IMR-90 (cell line): Measurements from ENCODE around the gene ATG5. TPM values are rescaled to one million over a fixed set of nuclear protein-coding genes. Genes with fewer than 3 reads are reported as not detected.

ENCODE experiments used
- ATAC-seq: fragments of 200-7000 bp; cut with Tn5 transposase; 2 replicates; pipeline ENCODE4 v1.9.1; 2020; ENCODE audit warnings: low read depth, mild to moderate bottlenecking, moderate library complexity
- BruUV-seq: library from RNA; stranded (reverse); fragments of 400-500 nt; replicated peaks from 2 replicates; lab custom pipeline; 2021; lab: Mats Ljungman, UMichigan
- CTCF ChIA-PET: fragments of 300-600 bp; formaldehyde crosslinking; extraction: SDS; loops from one replicate; lab custom pipeline; 2021; ENCODE audit warnings: antibody characterized with exemption; lab: Yijun Ruan, JAX
- POLR2A ChIA-PET: fragments of 300-600 bp; sonication (Branson Sonifier 250); formaldehyde crosslinking; loops from one replicate; lab custom pipeline; 2022; ENCODE audit warnings: antibody characterized with exemption; ENCODE audit not compliant: unreplicated experiment; lab: Charles Lee
- DNase-seq: peaks from one replicate; pipeline ENCODE4 v3.0.0; 2013
- H2AFZ ChIP-seq: replicated peaks from 2 replicates; pipeline ENCODE3; 2013; ENCODE audit warnings: low read length, mild to moderate bottlenecking; ENCODE audit not compliant: poor library complexity
- H2AK5ac ChIP-seq: 2 replicates; pipeline ENCODE4 v1.6.1; 2013; ENCODE audit warnings: low read depth, low read length, inconsistent platforms
- H2AK9ac ChIP-seq: replicated peaks from 2 replicates; pipeline ENCODE3; 2013; ENCODE audit warnings: mild to moderate bottlenecking, low read depth, low read length, moderate library complexity; ENCODE audit not compliant: poor library complexity
- H2BK120ac ChIP-seq: 2 replicates; pipeline ENCODE4 v1.6.1; 2013; ENCODE audit warnings: low read depth, low read length, inconsistent platforms
- H2BK15ac ChIP-seq: 3 replicates; pipeline ENCODE4 v1.6.1; 2013; ENCODE audit warnings: low read depth, low read length, inconsistent platforms
- H2BK20ac ChIP-seq: 2 replicates; pipeline ENCODE4 v1.6.1; 2013; ENCODE audit warnings: low read depth, mild to moderate bottlenecking, inconsistent platforms, low read length, moderate library complexity
- H2BK5ac ChIP-seq: 2 replicates; pipeline ENCODE4 v1.6.1; 2013; ENCODE audit warnings: mild to moderate bottlenecking, low read depth, low read length, inconsistent platforms; ENCODE audit not compliant: poor library complexity, severe bottlenecking
- H3K14ac ChIP-seq: replicated peaks from 2 replicates; pipeline ENCODE4 v1.6.1; 2013; ENCODE audit warnings: low read depth, low read length, inconsistent platforms
- H3K18ac ChIP-seq: 2 replicates; pipeline ENCODE4 v1.6.1; 2013; ENCODE audit warnings: low read depth, low read length, control low read depth
- H3K23ac ChIP-seq: 2 replicates; pipeline ENCODE4 v1.6.1; 2013; ENCODE audit warnings: low read depth, low read length, inconsistent platforms
- H3K27ac ChIP-seq: 2 replicates; pipeline ENCODE4 v1.5.1; 2013; ENCODE audit warnings: mild to moderate bottlenecking, control low read depth, low read length; ENCODE audit not compliant: insufficient read depth
- H3K27me3 ChIP-seq: 2 replicates; pipeline ENCODE4 v1.6.1; 2013; ENCODE audit warnings: low read length; ENCODE audit not compliant: control insufficient read depth, insufficient read depth
- H3K36me3 ChIP-seq: 2 replicates; pipeline ENCODE4 v1.6.1; 2013; ENCODE audit warnings: low read length, mixed read lengths; ENCODE audit not compliant: control insufficient read depth, insufficient read depth
- H3K4ac ChIP-seq: 2 replicates; pipeline ENCODE4 v1.6.1; 2013; ENCODE audit warnings: low read depth, low read length, inconsistent platforms
- H3K4me1 ChIP-seq: 2 replicates; pipeline ENCODE4 v1.6.1; 2013; ENCODE audit warnings: low read length, mixed read lengths; ENCODE audit not compliant: control insufficient read depth, insufficient read depth
- H3K4me2 ChIP-seq: 2 replicates; pipeline ENCODE4 v1.6.1; 2013; ENCODE audit warnings: low read depth, mild to moderate bottlenecking, control low read depth, low read length, moderate library complexity
- H3K4me3 ChIP-seq: 2 replicates; pipeline ENCODE4 v1.5.1; 2013; ENCODE audit warnings: low read depth, mild to moderate bottlenecking, control low read depth, low read length, moderate library complexity; ENCODE audit not compliant: insufficient read depth
- H3K56ac ChIP-seq: 2 replicates; pipeline ENCODE4 v1.6.1; 2013; ENCODE audit warnings: low read length, inconsistent platforms; ENCODE audit not compliant: insufficient read depth; ENCODE audit errors: extremely low read depth
- H3K79me1 ChIP-seq, 2 experiments: 2 replicates each; pipeline ENCODE4 v1.6.1; 2013; ENCODE audit warnings: low read length in 2 of 2, inconsistent platforms in 1 of 2, low read depth in 1 of 2
- H3K9ac ChIP-seq: 2 replicates; pipeline ENCODE4 v1.6.1; 2013; ENCODE audit warnings: low read depth, low read length, control low read depth
- H3K9me1 ChIP-seq: 2 replicates; pipeline ENCODE4 v1.6.1; 2013; ENCODE audit warnings: low read length, inconsistent platforms; ENCODE audit not compliant: insufficient read depth
- H3K9me3 ChIP-seq: 2 replicates; pipeline ENCODE4 v1.6.1; 2013; ENCODE audit warnings: low read length; ENCODE audit not compliant: control insufficient read depth, insufficient read depth
- H4K20me1 ChIP-seq: 2 replicates; pipeline ENCODE4 v1.6.1; 2013; ENCODE audit warnings: low read length, inconsistent platforms; ENCODE audit not compliant: insufficient read depth
- H4K5ac ChIP-seq: 2 replicates; pipeline ENCODE4 v1.6.1; 2013; ENCODE audit warnings: mild to moderate bottlenecking, low read depth, low read length, control low read depth
- H4K8ac ChIP-seq, 2 experiments: 2 replicates each; pipeline ENCODE4 v1.6.1; 2013; ENCODE audit warnings: low read depth in 2 of 2, low read length in 2 of 2, control low read depth in 1 of 2, inconsistent platforms in 1 of 2
- H4K91ac ChIP-seq: 2 replicates; pipeline ENCODE4 v1.6.1; 2013; ENCODE audit warnings: low read depth, low read length, inconsistent platforms; ENCODE audit not compliant: insufficient read depth
- MXI1 ChIP-seq: IDR thresholded peaks from 2 replicates; pipeline ENCODE4 v1.6.1; 2012; ENCODE audit warnings: low read depth, mild to moderate bottlenecking, low read length, moderate library complexity, borderline replicate concordance
- RCOR1 ChIP-seq: IDR thresholded peaks from 2 replicates; pipeline ENCODE4 v1.6.1; 2012; ENCODE audit warnings: mild to moderate bottlenecking, low read length, improper control_type of control experiment; ENCODE audit not compliant: insufficient replicate concordance
- WGBS, 2 experiments: methylation state at CpG; one replicate each; pipeline versions ENCODE4 v1.1.5 to v1.1.7; 2013; ENCODE audit warnings: missing lambda C conversion rate in 2 of 2; ENCODE audit not compliant: insufficient read length in 1 of 2; ENCODE audit errors: extremely low coverage in 2 of 2; 5-methylcytosine and 5-hydroxymethylcytosine counted together
- dilution Hi-C: fragments of 300-500 bp; cut with HindIII; formaldehyde crosslinking; loops from one replicate; pipeline ENCODE4 v1.14.3; 2018; ENCODE audit warnings: low sequenced_read_pairs; ENCODE audit not compliant: unreplicated experiment
- in situ Hi-C: fragments of 300-500 bp; cut with MboI; formaldehyde crosslinking; loops from 3 replicates; pipeline ENCODE4 v1.14.3; 2019; ENCODE audit warnings: low sequenced_read_pairs, inconsistent platforms, mixed read lengths
- intact Hi-C: fragments of 100-400 bp; cut with micrococcal nuclease; formaldehyde crosslinking; loops from 2 replicates; pipeline ENCODE4 v1.10.0; 2022
- polyA plus RNA-seq, 3 experiments: library from polyadenylated mRNA; depleted of rRNA; stranded (reverse); fragments of >200 nt; gene quantifications; 2 replicates each; pipeline ENCODE4 v1.2.3, GENCODE V29; 2012; ENCODE audit warnings: low replicate concordance in 1 of 3
- total RNA-seq: library from RNA; depleted of rRNA; stranded (reverse); fragments of >200 nt; gene quantifications from 2 replicates; pipeline ENCODE4 v1.2.3, GENCODE V29; 2012

ATG5 gene
- total and polyA plus RNA-seq, 2 of the 4 experiments (the other 2 are of a cell fraction), result 13.5 to 28.0 TPM

- no CpG with 5 or more reads among the region's 2 CpGs for WGBS, 2 experiments
- in situ Hi-C loops, result no loop called here
These were observed 147.8 kb downstream of the ATG5 start for GRCh38 chr6:106177786-106178185.

More at GRCh38 chr6:106177786-106178185, 147.8 kb downstream of the ATG5 start:
- ChIA-PET CTCF (no interaction called here), POLR2A (no interaction called here)
- peak overlapping the region; percentile 44 for H3K4ac ChIP-seq
- no peaks in the 10 kb centered on the region for H3K27me3 ChIP-seq
- no peak overlapping the region for H2AFZ ChIP-seq
- H3K9ac ChIP-seq, result no peak overlapping the region
- H3K79me1 ChIP-seq, result 0 out of 4 replicates have a peak, but pooled peaks cover 0 to 3% of the 10 kb centered on the region in 2 experiments
- no peak overlapping the region for H3K27ac ChIP-seq
- H4K91ac ChIP-seq, result no peak overlapping the region
- no peak overlapping the region for H2AK9ac ChIP-seq
- ATAC-seq, result 0 out of 2 replicates have a peak, but pooled peaks have one; percentile 14
- H3K4me3 ChIP-seq, result no peak overlapping the region
- peak overlapping the region; percentile 4; the same call in 1 of the 2 replicates for H2AK5ac ChIP-seq
- TF ChIP-seq MXI1 (no peak), RCOR1 (no peak)
- H2BK5ac ChIP-seq, result no peak overlapping the region
- H3K9me1 ChIP-seq, result peaks cover 5% of the 10 kb centered on the region
- peak overlapping the region; percentile 33; the same call in 1 of the 2 replicates for H2BK120ac ChIP-seq
- no TSS peak for BruUV-seq
- H3K14ac ChIP-seq, result 0 out of 2 replicates have a peak overlapping the region, but pooled peaks have one; percentile 30
- intact Hi-C loops (no loop called here), dilution Hi-C loops (no loop called here)
- H3K23ac ChIP-seq, result no peak overlapping the region
- H2BK15ac ChIP-seq, result no peak overlapping the region
- H4K5ac ChIP-seq, result no peak overlapping the region
- no peaks in the 10 kb centered on the region for H4K20me1 ChIP-seq
- H3K36me3 ChIP-seq, result no peaks in the 10 kb centered on the region
- H2BK20ac ChIP-seq, result no peak overlapping the region
- H3K4me1 ChIP-seq, result peaks cover 8% of the 10 kb centered on the region
- H4K8ac ChIP-seq, result no peak overlapping the region
- no peak overlapping the region for H3K4me2 ChIP-seq
- DNase-seq, result no peak
- no peaks in the 10 kb centered on the region for H3K9me3 ChIP-seq
- H3K18ac ChIP-seq, result no peak overlapping the region
- no peak overlapping the region; the same call in 1 of the 2 replicates for H3K56ac ChIP-seq
